OCI-LY7 (cell line): ENCODE data around the gene USP22. TPM values are rescaled to one million over a fixed set of nuclear protein-coding genes. Genes with fewer than 3 reads are reported as not detected.

Source experiments
- BruUV-seq: library from RNA; stranded (reverse); fragments of 400-500 nt; replicated peaks from 2 replicates; lab custom pipeline; 2021; lab: Mats Ljungman, UMichigan
- CTCF ChIA-PET: fragments of 300-600 bp; sonication (Branson Sonifier 250); formaldehyde crosslinking; loops from one replicate; lab custom pipeline; 2022; ENCODE audit warnings: antibody characterized with exemption; ENCODE audit not compliant: unreplicated experiment; lab: Charles Lee
- POLR2A ChIA-PET: fragments of 300-600 bp; sonication (Branson Sonifier 250); formaldehyde crosslinking; loops from one replicate; lab custom pipeline; 2022; ENCODE audit warnings: antibody characterized with exemption; lab: Charles Lee
- DNase-seq: peaks from one replicate; pipeline ENCODE4 v3.0.0-alpha.2; 2015; ENCODE audit warnings: low spot score
- H2AFZ ChIP-seq: fragments of 200-600 bp; sonication (generic), shearing (Covaris generic); 2 replicates; pipeline ENCODE4 v1.6.1; 2014; ENCODE audit warnings: mild to moderate bottlenecking, antibody characterized with exemption, low read length, moderate library complexity
- H3K27ac ChIP-seq: fragments of 200-600 bp; sonication (generic); 2 replicates; pipeline ENCODE4 v1.5.1; 2014; ENCODE audit warnings: mixed run types, low read depth, mild to moderate bottlenecking, moderate library complexity, low read length, inconsistent platforms; ENCODE audit not compliant: poor library complexity, severe bottlenecking
- H3K36me3 ChIP-seq: fragments of 200-600 bp; sonication (generic); 2 replicates; pipeline ENCODE4 v1.6.1; 2014; ENCODE audit warnings: mild to moderate bottlenecking, antibody characterized with exemption, low read length, moderate library complexity, mixed read lengths; ENCODE audit not compliant: insufficient read depth
- H3K4me1 ChIP-seq: fragments of 200-600 bp; sonication (generic); 2 replicates; pipeline ENCODE4 v1.5.1; 2014; ENCODE audit warnings: mild to moderate bottlenecking, low read length; ENCODE audit not compliant: insufficient read depth, poor library complexity, severe bottlenecking
- H3K4me2 ChIP-seq: fragments of 200-600 bp; sonication (generic); 2 replicates; pipeline ENCODE4 v1.6.1; 2014; ENCODE audit warnings: mild to moderate bottlenecking, low read length
- H3K4me3 ChIP-seq: fragments of 200-600 bp; sonication (generic); 2 replicates; pipeline ENCODE4 v1.5.1; 2014; ENCODE audit warnings: mild to moderate bottlenecking, low read depth, low read length; ENCODE audit not compliant: poor library complexity, severe bottlenecking
- H3K79me2 ChIP-seq: fragments of 200-600 bp; sonication (generic); 2 replicates; pipeline ENCODE4 v1.6.1; 2016; ENCODE audit warnings: low read depth, mild to moderate bottlenecking, low read length, moderate library complexity, mixed read lengths; ENCODE audit not compliant: insufficient read depth
- H3K9me2 ChIP-seq: fragments of 200-600 bp; sonication (generic); 2 replicates; pipeline ENCODE4 v1.6.1; 2016; ENCODE audit warnings: mild to moderate bottlenecking, low read length, mixed read lengths; ENCODE audit not compliant: insufficient read depth
- H3K9me3 ChIP-seq: fragments of 200-600 bp; sonication (generic); 2 replicates; pipeline ENCODE4 v1.6.1; 2014; ENCODE audit warnings: mild to moderate bottlenecking, mixed run types, low read length, mixed read lengths
- H4K20me1 ChIP-seq: fragments of 200-600 bp; sonication (generic); 2 replicates; pipeline ENCODE4 v1.6.1; 2014; ENCODE audit warnings: mild to moderate bottlenecking, antibody characterized with exemption, low read length, moderate library complexity, mixed read lengths; ENCODE audit not compliant: insufficient read depth
- EZH2phosphoT487 ChIP-seq: fragments of 200-600 bp; sonication (generic); IDR thresholded peaks from 2 replicates; pipeline ENCODE4 v1.6.1; 2018; ENCODE audit warnings: low read depth, borderline replicate concordance, mild to moderate bottlenecking, mixed run types, antibody characterized with exemption, low read length, moderate library complexity, mixed read lengths
- intact Hi-C: fragments of 100-400 bp; cut with micrococcal nuclease; formaldehyde crosslinking; loops from one replicate; pipeline ENCODE4 v1.10.0; 2022; ENCODE audit not compliant: unreplicated experiment
- total RNA-seq, 2 experiments: library from RNA; depleted of rRNA in 1 of 2; stranded (reverse); fragments of >200 nt in 1 of 2; shearing (Covaris generic) in 1 of 2; gene quantifications; 2 replicates each; pipeline ENCODE4 v1.2.3, GENCODE V29; 2014 to 2022
- TF ChIP-seq, protein P1 (sequence below): fragments of 200-600 bp; sonication (generic); conservative IDR thresholded peaks from 2 replicates; pipeline ENCODE4 v1.5.1; 2014; ENCODE audit warnings: mild to moderate bottlenecking, antibody characterized with exemption, low read length, moderate library complexity, mixed read lengths

The USP22 gene
- total RNA-seq, 2 experiments from 2014 or later: 180 to 302 TPM

DNA sequence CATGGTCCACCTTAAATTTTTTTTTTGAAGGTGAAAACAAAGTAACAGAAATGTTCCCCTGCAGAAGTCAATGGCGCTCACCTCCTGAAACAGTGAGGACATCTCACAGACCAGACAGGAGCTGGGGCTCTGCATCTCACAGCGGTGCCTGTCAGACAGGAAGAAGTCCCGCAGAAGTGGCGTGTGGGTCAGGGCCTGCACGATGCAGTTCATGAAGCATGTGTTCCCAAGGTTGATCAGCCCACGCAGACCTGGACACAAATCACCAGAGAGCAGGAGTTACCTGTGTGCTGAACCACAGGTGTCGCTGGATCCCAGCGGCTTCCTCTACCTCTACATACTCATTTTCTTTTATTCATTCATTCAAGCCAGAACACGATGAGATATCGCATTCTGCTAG, 24.9 kb downstream of the USP22 start:
- H3K27ac ChIP-seq: no peak overlapping the region
- DNase-seq: no peak
- ChIA-PET CTCF (no interaction called here), POLR2A (no interaction called here)
- intact Hi-C loops: no loop called here
- H3K36me3 ChIP-seq: peaks cover 98% of the 10 kb centered on the region
- H4K20me1 ChIP-seq: peaks cover 18% of the 10 kb centered on the region
- H3K79me2 ChIP-seq: peaks cover 61% of the 10 kb centered on the region
- no peaks in the 10 kb centered on the region for H3K9me3 ChIP-seq
- H2AFZ ChIP-seq: no peak overlapping the region
- no peak overlapping the region for H3K4me3 ChIP-seq
- H3K9me2 ChIP-seq: no peaks in the 10 kb centered on the region
- H3K4me1 ChIP-seq: peaks cover 5% of the 10 kb centered on the region
- no TSS peak for BruUV-seq
- H3K4me2 ChIP-seq: no peak overlapping the region
- TF ChIP-seq, protein P1, sequence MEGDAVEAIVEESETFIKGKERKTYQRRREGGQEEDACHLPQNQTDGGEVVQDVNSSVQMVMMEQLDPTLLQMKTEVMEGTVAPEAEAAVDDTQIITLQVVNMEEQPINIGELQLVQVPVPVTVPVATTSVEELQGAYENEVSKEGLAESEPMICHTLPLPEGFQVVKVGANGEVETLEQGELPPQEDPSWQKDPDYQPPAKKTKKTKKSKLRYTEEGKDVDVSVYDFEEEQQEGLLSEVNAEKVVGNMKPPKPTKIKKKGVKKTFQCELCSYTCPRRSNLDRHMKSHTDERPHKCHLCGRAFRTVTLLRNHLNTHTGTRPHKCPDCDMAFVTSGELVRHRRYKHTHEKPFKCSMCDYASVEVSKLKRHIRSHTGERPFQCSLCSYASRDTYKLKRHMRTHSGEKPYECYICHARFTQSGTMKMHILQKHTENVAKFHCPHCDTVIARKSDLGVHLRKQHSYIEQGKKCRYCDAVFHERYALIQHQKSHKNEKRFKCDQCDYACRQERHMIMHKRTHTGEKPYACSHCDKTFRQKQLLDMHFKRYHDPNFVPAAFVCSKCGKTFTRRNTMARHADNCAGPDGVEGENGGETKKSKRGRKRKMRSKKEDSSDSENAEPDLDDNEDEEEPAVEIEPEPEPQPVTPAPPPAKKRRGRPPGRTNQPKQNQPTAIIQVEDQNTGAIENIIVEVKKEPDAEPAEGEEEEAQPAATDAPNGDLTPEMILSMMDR: no peak
- TF ChIP-seq EZH2phosphoT487: no peak

DNA sequence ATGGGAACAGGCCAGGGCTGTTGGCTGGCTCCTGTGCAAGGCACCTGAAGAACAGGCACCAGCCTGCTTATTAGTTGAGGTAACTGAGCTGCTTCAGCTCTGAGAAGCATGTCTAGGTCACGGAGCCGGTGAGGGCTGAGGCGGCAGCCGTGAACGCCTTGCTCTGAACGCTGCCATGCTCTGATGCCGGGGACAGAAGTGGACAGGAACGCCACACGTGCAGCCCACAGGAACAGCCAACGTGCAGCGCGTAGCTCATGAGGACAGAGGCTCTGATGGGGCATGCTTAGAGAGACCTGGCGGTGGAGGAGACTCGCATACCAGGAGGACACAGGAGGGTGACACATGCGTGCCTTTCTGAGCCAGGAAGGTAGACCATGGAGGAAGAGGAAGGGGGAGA, 25.6 kb downstream of the USP22 start:
- Histone ChIP-seq H3K4me3 (no peak overlapping the region), H3K79me2 (peaks cover 55% of the 10 kb centered on the region), H3K4me1 (peaks cover 5% of the 10 kb centered on the region), H3K9me2 (no peaks in the 10 kb centered on the region), H3K36me3 (peaks cover 98% of the 10 kb centered on the region), H3K27ac (no peak overlapping the region), H4K20me1 (peaks cover 15% of the 10 kb centered on the region), H2AFZ (no peak overlapping the region), H3K9me3 (no peaks in the 10 kb centered on the region), H3K4me2 (no peak overlapping the region)
- TF ChIP-seq EZH2phosphoT487: no peak
- TF ChIP-seq, protein P1: no peak
- intact Hi-C loops: no loop called here
- BruUV-seq: no TSS peak
- CTCF ChIA-PET: interaction anchor here (0.7 kb wide), 1 partner anchor 9 kb away, joined by 3 read pairs; no protein-coding TSS in a partner anchor
- POLR2A ChIA-PET: no interaction called here
- DNase-seq: no peak

DNA sequence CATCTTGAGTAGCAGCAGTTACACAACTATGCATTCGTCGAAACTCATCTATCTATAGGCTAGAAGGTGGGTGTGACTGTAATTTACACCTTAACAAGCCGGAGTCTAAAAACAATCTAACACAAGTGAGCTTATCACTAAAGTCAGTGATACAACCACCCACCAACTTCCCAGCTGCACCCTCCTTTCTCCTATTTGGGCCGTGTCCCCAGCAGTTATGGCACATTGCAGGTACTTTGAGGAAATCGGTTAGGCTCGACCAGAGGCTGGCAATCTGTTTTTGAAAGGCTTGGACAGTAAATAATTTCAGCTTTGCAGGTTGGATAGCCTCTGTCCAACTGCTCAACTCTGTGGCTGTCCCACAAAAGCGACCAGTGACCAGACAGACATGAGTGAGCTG, 26.0 kb downstream of the USP22 start:
- CTCF ChIA-PET: interaction anchor here (0.7 kb wide), 1 partner anchor 9 kb away, joined by 3 read pairs; no protein-coding TSS in a partner anchor
- Histone ChIP-seq H3K9me2 (no peaks in the 10 kb centered on the region), H3K27ac (no peak overlapping the region), H3K4me1 (peaks cover 5% of the 10 kb centered on the region), H2AFZ (no peak overlapping the region), H3K4me2 (no peak overlapping the region), H3K9me3 (no peaks in the 10 kb centered on the region), H4K20me1 (peaks cover 15% of the 10 kb centered on the region), H3K79me2 (peaks cover 51% of the 10 kb centered on the region), H3K4me3 (no peak overlapping the region), H3K36me3 (peaks cover 99% of the 10 kb centered on the region)
- POLR2A ChIA-PET: no interaction called here
- no peak for DNase-seq
- intact Hi-C loops: no loop called here
- BruUV-seq: no TSS peak
- TF ChIP-seq, protein P1: no peak
- no peak for TF ChIP-seq EZH2phosphoT487
